Keratinocyte (primary cell): ENCODE results near the gene SOHLH2. TPM values are rescaled to one million over a fixed set of nuclear protein-coding genes. Genes with fewer than 3 reads are reported as not detected.

Experiments used
- DNase-seq: peaks from one replicate; pipeline ENCODE4 v3.0.0-alpha.2; 2011; ENCODE audit warnings: low read depth, missing footprints, low spot score
- FAIRE-seq: peaks from 2 replicates; lab custom pipeline; 2011; peaks lifted over from hg19 to GRCh38; lab: Jason Lieb, UNC
- H2AFZ ChIP-seq: 2 replicates; pipeline ENCODE4 v1.6.0; 2012; ENCODE audit warnings: low read length, control low read depth, inconsistent platforms; ENCODE audit not compliant: control insufficient read depth
- H3K27ac ChIP-seq: 2 replicates; pipeline ENCODE4 v1.5.1; 2011; ENCODE audit warnings: low read length; ENCODE audit not compliant: control insufficient read depth, insufficient read depth
- H3K27me3 ChIP-seq: 3 replicates; pipeline ENCODE4 v1.6.0; 2011; ENCODE audit warnings: low read length; ENCODE audit not compliant: control insufficient read depth, insufficient read depth; ENCODE audit errors: extremely low read depth
- H3K36me3 ChIP-seq, 2 experiments: 2 replicates in 1 of 2; 3 replicates in 1 of 2; pipeline ENCODE4 v1.5.1; 2011; ENCODE audit warnings: low read length in 2 of 2, mild to moderate bottlenecking in 1 of 2; ENCODE audit not compliant: control insufficient read depth in 2 of 2, insufficient read depth in 2 of 2; ENCODE audit errors: extremely low read depth in 1 of 2
- H3K4me1 ChIP-seq: 3 replicates; pipeline ENCODE4 v1.5.1; 2011; ENCODE audit warnings: low read length; ENCODE audit not compliant: control insufficient read depth, insufficient read depth; ENCODE audit errors: extremely low read depth
- H3K4me2 ChIP-seq: 3 replicates; pipeline ENCODE4 v1.6.0; 2011; ENCODE audit warnings: low read depth, low read length; ENCODE audit not compliant: control insufficient read depth, insufficient read depth; ENCODE audit errors: extremely low read depth
- H3K4me3 ChIP-seq, 3 experiments: fragments of 200-600 bp in 1 of 3; sonication (generic) in 1 of 3; 2 replicates in 2 of 3; 3 replicates in 1 of 3; pipeline ENCODE4 v1.5.1; 2011 to 2016; ENCODE audit warnings: low read length in 3 of 3, mild to moderate bottlenecking in 3 of 3, control low read depth in 2 of 3, inconsistent platforms in 1 of 3, low read depth in 1 of 3, mixed read lengths in 1 of 3, mixed run types in 1 of 3, moderate library complexity in 1 of 3; ENCODE audit not compliant: control insufficient read depth in 2 of 3, insufficient read depth in 2 of 3; ENCODE audit errors: extremely low read depth in 1 of 3
- H3K79me2 ChIP-seq: 2 replicates; pipeline ENCODE4 v1.6.0; 2012; ENCODE audit warnings: low read length; ENCODE audit not compliant: control insufficient read depth, insufficient read depth
- H3K9ac ChIP-seq: 3 replicates; pipeline ENCODE4 v1.6.0; 2011; ENCODE audit warnings: low read length; ENCODE audit not compliant: control insufficient read depth, insufficient read depth; ENCODE audit errors: extremely low read depth
- H3K9me1 ChIP-seq: 3 replicates; pipeline ENCODE4 v1.6.0; 2011; ENCODE audit warnings: low read length; ENCODE audit not compliant: control insufficient read depth, insufficient read depth; ENCODE audit errors: extremely low read depth
- H3K9me3 ChIP-seq: 2 replicates; pipeline ENCODE4 v1.5.1; 2012; ENCODE audit warnings: low read depth, low read length; ENCODE audit not compliant: control insufficient read depth
- H4K20me1 ChIP-seq: 3 replicates; pipeline ENCODE4 v1.6.0; 2011; ENCODE audit warnings: low read length; ENCODE audit not compliant: control insufficient read depth, insufficient read depth; ENCODE audit errors: extremely low read depth
- EZH2 ChIP-seq: IDR thresholded peaks from one replicate; pipeline ENCODE4 v1.6.1; 2012; ENCODE audit warnings: inconsistent platforms, mild to moderate bottlenecking, low read length, moderate library complexity
- dilution Hi-C: fragments of 300-500 bp; cut with MboI; formaldehyde crosslinking; loops from one replicate; pipeline ENCODE4 v1.7.0; 2020; ENCODE audit warnings: low sequenced_read_pairs; ENCODE audit not compliant: extremely low pct_ligation_motif_present
- polyA plus RNA-seq, 5 experiments: library from polyadenylated mRNA; depleted of rRNA in 3 of 5; stranded (reverse) in 3 of 5; stranded (forward) in 1 of 5; unstranded in 1 of 5; fragments of >200 nt; gene quantifications; 1 replicate in 1 of 5; 2 replicates in 3 of 5; 3 replicates in 1 of 5; pipeline versions ENCODE4 v1.2.1 to v1.2.3, GENCODE V29; 2011 to 2012; ENCODE audit warnings: missing spikeins in 2 of 5, low read depth in 1 of 5, low replicate concordance in 1 of 5
- TF ChIP-seq, protein P1 (sequence below), 3 experiments: IDR thresholded peaks in 1 of 3; conservative IDR thresholded peaks in 1 of 3; optimal IDR thresholded peaks in 1 of 3; 2 replicates in 2 of 3; 3 replicates in 1 of 3; pipeline versions ENCODE3 to v1.5.1; 2011; ENCODE audit warnings: low read length in 3 of 3, mild to moderate bottlenecking in 3 of 3, moderate library complexity in 2 of 3, control low read depth in 1 of 3, inconsistent platforms in 1 of 3; ENCODE audit not compliant: insufficient read depth in 2 of 3; ENCODE audit errors: extremely low read depth in 1 of 3

The SOHLH2 gene
- polyA plus RNA-seq, 1 donor (not counting 4 experiments of a cell fraction or from before 2014, with no cell fraction given), result not detected

DNA sequence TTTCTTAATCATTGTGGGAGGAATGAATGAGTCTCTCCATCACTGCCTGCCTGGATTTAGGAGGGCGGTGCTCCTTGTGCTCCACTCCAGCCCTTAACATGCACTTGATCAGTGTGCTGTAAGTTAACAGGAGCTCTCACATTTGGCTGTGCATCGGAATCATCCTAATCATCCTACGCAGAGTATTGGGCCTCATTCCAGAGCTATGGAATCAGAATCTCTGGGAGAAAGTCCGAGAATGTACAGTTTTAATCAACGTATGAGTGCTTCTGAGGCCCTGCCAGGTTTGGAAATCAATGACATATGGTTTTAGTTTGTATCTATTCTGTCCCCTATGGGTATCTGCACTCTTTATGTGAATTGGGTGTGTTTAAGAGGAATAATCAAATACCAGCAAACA lies 48.3 kb downstream of the SOHLH2 start:
- Histone ChIP-seq H3K9me3 (no peaks in the 10 kb centered on the region), H3K4me2 (no peak overlapping the region), H2AFZ (no peak overlapping the region), H3K27me3 (no peaks in the 10 kb centered on the region), H3K27ac (no peak overlapping the region), H3K4me1 (peaks cover 3% of the 10 kb centered on the region), H3K4me3 (no peak overlapping the region), H3K9ac (no peak overlapping the region), H4K20me1 (no peaks in the 10 kb centered on the region), H3K79me2 (no peaks in the 10 kb centered on the region), H3K36me3 (no peaks in the 10 kb centered on the region), H3K9me1 (no peaks in the 10 kb centered on the region)
- TF ChIP-seq, protein P1, sequence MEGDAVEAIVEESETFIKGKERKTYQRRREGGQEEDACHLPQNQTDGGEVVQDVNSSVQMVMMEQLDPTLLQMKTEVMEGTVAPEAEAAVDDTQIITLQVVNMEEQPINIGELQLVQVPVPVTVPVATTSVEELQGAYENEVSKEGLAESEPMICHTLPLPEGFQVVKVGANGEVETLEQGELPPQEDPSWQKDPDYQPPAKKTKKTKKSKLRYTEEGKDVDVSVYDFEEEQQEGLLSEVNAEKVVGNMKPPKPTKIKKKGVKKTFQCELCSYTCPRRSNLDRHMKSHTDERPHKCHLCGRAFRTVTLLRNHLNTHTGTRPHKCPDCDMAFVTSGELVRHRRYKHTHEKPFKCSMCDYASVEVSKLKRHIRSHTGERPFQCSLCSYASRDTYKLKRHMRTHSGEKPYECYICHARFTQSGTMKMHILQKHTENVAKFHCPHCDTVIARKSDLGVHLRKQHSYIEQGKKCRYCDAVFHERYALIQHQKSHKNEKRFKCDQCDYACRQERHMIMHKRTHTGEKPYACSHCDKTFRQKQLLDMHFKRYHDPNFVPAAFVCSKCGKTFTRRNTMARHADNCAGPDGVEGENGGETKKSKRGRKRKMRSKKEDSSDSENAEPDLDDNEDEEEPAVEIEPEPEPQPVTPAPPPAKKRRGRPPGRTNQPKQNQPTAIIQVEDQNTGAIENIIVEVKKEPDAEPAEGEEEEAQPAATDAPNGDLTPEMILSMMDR (optimal IDR thresholded peaks at IDR 0.05 in 1 of 3, IDR thresholded peaks at IDR 0.05 in 1 of 3, conservative IDR thresholded peaks at IDR 0.05 in 1 of 3; ENCODE audit: extremely low read depth in 1 of 3, insufficient read depth in 2 of 3, low read length in 3 of 3), result no peak
- TF ChIP-seq EZH2, result no peak
- FAIRE-seq, result no peak
- no peak for DNase-seq
- dilution Hi-C loops, result no loop called here

DNA sequence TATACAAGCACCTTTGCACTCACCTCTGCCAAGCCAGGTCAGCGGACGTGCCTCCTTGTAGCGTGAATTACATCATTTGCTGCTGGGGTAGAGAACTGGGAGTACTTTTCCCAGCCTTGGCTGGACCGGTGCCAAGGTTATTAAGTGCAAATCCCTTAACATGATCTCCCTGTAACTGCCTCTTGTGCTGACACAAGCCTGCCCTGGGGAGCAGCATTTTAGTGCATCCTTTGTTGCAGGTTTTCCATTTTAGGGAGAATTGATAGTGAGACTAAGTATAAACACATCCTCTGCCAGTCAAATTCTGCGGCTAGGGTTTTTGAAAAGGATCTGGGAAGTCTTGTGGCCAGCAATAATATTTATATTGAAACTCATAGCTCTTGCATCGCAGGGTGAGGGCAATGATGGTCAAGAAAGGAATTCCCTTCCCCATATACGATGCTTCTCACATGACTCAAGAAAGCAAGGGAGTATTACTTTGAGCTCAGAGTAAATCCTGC lies 50.5 kb downstream of the SOHLH2 start:
- DNase-seq (no peak), FAIRE-seq (no peak)
- Histone ChIP-seq H3K27ac (no peak overlapping the region), H3K4me1 (peaks cover 3% of the 10 kb centered on the region), H3K4me2 (no peak overlapping the region), H3K79me2 (no peaks in the 10 kb centered on the region), H3K4me3 (no peak overlapping the region), H3K9me3 (no peaks in the 10 kb centered on the region), H3K9me1 (no peaks in the 10 kb centered on the region), H2AFZ (no peak overlapping the region), H3K27me3 (no peaks in the 10 kb centered on the region), H3K9ac (no peak overlapping the region), H3K36me3 (no peaks in the 10 kb centered on the region), H4K20me1 (no peaks in the 10 kb centered on the region)
- dilution Hi-C loops, result no loop called here
- no peak for TF ChIP-seq EZH2
- TF ChIP-seq, protein P1 (optimal IDR thresholded peaks at IDR 0.05 in 1 of 3, IDR thresholded peaks at IDR 0.05 in 1 of 3, conservative IDR thresholded peaks at IDR 0.05 in 1 of 3; ENCODE audit: extremely low read depth in 1 of 3, insufficient read depth in 2 of 3, low read length in 3 of 3), result no peak
